ENCODE measurements around the gene TAS1R1.
"Not testable (repeated sequence)": the region's sequence is repeated elsewhere in the genome, so short reads cannot be mapped to it uniquely, and the experiment has no call there.

TAS1R1 gene

GRCh38 chr1:6591222-6591621 is 36.1 kb downstream of the TAS1R1 start:
- DNase-seq, result peak; percentile 63 to 81 (median 75)

- no peak for DNase-seq
Measured at GRCh38 chr1:6591644-6592043, 36.5 kb downstream of the TAS1R1 start.

GRCh38 chr1:6592441-6592840 is 37.3 kb downstream of the TAS1R1 start:
- DNase-seq, result no peak

- DNase-seq, result no peak
Measured at GRCh38 chr1:6592865-6593593, 37.9 kb downstream of the TAS1R1 start.

GRCh38 chr1:6593810-6594209 is 38.7 kb downstream of the TAS1R1 start:
- no peak for DNase-seq

- no peak for DNase-seq
Measured at GRCh38 chr1:6594977-6595740, 40.1 kb downstream of the TAS1R1 start.

- no peak for DNase-seq
Measured at GRCh38 chr1:6596351-6596750, 41.2 kb downstream of the TAS1R1 start.

- no peak for DNase-seq
Measured at GRCh38 chr1:6596886-6597776, 42.0 kb downstream of the TAS1R1 start.

GRCh38 chr1:6597777-6598131 is 42.6 kb downstream of the TAS1R1 start:
- no peak for DNase-seq

GRCh38 chr1:6599141-6599975 is 44.3 kb downstream of the TAS1R1 start:
- DNase-seq, result peak; percentile 61 to 80 (median 76)

- not testable (repeated sequence) for DNase-seq
Measured at GRCh38 chr1:6599991-6600390, 44.9 kb downstream of the TAS1R1 start.

GRCh38 chr1:6600410-6601048 is 45.4 kb downstream of the TAS1R1 start:
- peak in 3 of 4 experiments; percentile 31 to 43 (median 33) for DNase-seq

- peak; percentile 86 to 94 (median 89) for DNase-seq
Measured at GRCh38 chr1:6601049-6601922, 46.2 kb downstream of the TAS1R1 start.

GRCh38 chr1:6601923-6602668 is 47.0 kb downstream of the TAS1R1 start:
- peak; percentile 17 to 58 (median 44) for DNase-seq

- DNase-seq, result peak; percentile 93 to 98 (median 97)
Measured at GRCh38 chr1:6602669-6603237, 47.6 kb downstream of the TAS1R1 start, which contains the start of gene KLHL21. TSS of gene KLHL21 (minus strand) at chr1:6602869. CDS start at chr1:6602817, 52 bp downstream.

GRCh38 chr1:6603238-6603914 is 48.3 kb downstream of the TAS1R1 start:
- DNase-seq, result peak; percentile 70 to 81 (median 73)

GRCh38 chr1:6603915-6604558 is 48.9 kb downstream of the TAS1R1 start:
- peak in 3 of 4 experiments; percentile 57 to 76 (median 70) for DNase-seq

Data from suppressor macrophage (primary cell).